Measurements from ENCODE around the gene DAPK2. TPM values are rescaled to one million over a fixed set of nuclear protein-coding genes. Genes with fewer than 3 reads are reported as not detected.

DAPK2 gene
- total and polyA plus RNA-seq, 2 of the 4 experiments (the other 2 are of a cell fraction): 0.34 to 0.36 TPM

DNA sequence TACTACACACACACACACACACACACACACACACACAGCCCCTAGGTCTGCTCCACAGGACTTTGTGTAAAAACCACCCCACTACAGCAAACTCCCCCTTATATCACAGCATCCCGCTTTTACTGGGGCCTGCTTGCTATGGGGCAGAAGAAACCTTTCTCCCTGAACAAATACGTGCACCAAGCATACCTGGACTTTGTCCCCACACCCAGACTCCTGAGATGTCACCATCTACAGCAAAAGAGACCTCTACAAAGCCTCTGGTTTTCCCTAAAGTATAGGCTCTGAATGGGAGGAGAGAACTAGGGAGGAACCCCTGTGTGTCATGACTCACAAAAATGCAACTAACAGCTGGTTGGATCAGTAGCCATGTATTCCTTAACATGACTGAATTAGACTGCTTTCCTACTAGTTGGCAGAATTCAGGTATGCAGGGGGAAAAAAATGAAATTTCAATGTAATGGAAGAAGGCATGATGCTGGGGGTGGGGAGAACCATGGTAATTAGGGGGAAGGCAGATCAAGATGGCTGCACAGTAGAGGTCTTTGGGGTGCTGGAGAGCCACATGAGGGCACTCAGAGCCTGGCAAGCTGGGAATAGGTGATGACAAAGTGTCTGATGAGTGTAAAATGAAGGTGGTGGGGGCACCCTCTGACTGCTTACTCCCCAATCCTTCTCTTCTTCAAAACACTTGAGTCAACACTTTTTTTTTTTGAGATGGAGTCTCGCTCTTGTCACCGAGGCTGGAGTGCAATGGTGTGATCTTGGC lies 45.9 kb downstream of the DAPK2 start:
- WGBS, 2 experiments (ENCODE audit: extremely low coverage in 2 of 2, insufficient read length in 1 of 2): 92% methylated on average over 2 of the region's 4 CpGs; no CpG with 5 or more reads in 1 of the 2 experiments
- Histone ChIP-seq H2BK15ac (ENCODE audit: low read depth, low read length) (no peak overlapping the region), H2AK9ac (replicated peaks; ENCODE audit: low read depth, low read length, poor library complexity) (no peak overlapping the region), H3K79me1 (ENCODE audit: low read depth in 1 of 2, low read length in 2 of 2) (no peaks in the 10 kb centered on the region), H2AFZ (replicated peaks; ENCODE audit: low read length, poor library complexity) (no peak overlapping the region), H3K27me3 (ENCODE audit: control insufficient read depth, insufficient read depth, low read length) (peaks cover 35% of the 10 kb centered on the region), H4K91ac (ENCODE audit: insufficient read depth, low read depth, low read length) (no peak overlapping the region), H3K9me1 (ENCODE audit: insufficient read depth, low read length) (no peaks in the 10 kb centered on the region), H3K14ac (replicated peaks; ENCODE audit: low read depth, low read length) (no peak overlapping the region), H4K20me1 (ENCODE audit: insufficient read depth, low read length) (peaks cover 2% of the 10 kb centered on the region; the same call in 1 of the 2 replicates), H3K4ac (ENCODE audit: low read depth, low read length) (no peak overlapping the region), H3K4me3 (ENCODE audit: insufficient read depth, low read depth, low read length) (no peak overlapping the region), H2BK20ac (ENCODE audit: low read depth, low read length) (no peak overlapping the region), H4K5ac (ENCODE audit: low read depth, low read length) (no peak overlapping the region), H4K8ac (ENCODE audit: low read depth in 2 of 2, low read length in 2 of 2) (no peak overlapping the region), H3K27ac (ENCODE audit: insufficient read depth, low read length) (no peak overlapping the region), H2AK5ac (ENCODE audit: low read depth, low read length) (no peak overlapping the region), H3K9ac (ENCODE audit: low read depth, low read length) (no peak overlapping the region), H2BK120ac (ENCODE audit: low read depth, low read length) (no peak overlapping the region), H3K23ac (ENCODE audit: low read depth, low read length) (no peak overlapping the region), H3K4me2 (ENCODE audit: low read depth, low read length) (no peak overlapping the region), H2BK5ac (ENCODE audit: low read depth, low read length, poor library complexity, severe bottlenecking) (no peak overlapping the region), H3K9me3 (ENCODE audit: control insufficient read depth, insufficient read depth, low read length) (no peaks in the 10 kb centered on the region), H3K56ac (ENCODE audit: extremely low read depth, insufficient read depth, low read length) (no peak overlapping the region), H3K36me3 (ENCODE audit: control insufficient read depth, insufficient read depth, low read length) (no peaks in the 10 kb centered on the region), H3K4me1 (ENCODE audit: control insufficient read depth, insufficient read depth, low read length) (peaks cover 5% of the 10 kb centered on the region; the same call in 1 of the 2 replicates), H3K18ac (ENCODE audit: low read depth, low read length) (no peak overlapping the region)
- intact Hi-C loops (cut with micrococcal nuclease) (no loop called here), in situ Hi-C loops (cut with MboI; ENCODE audit: low sequenced_read_pairs) (no loop called here), dilution Hi-C loops (cut with HindIII; ENCODE audit: low sequenced_read_pairs, unreplicated experiment) (no loop called here)
- POLR2A ChIA-PET (ENCODE audit: unreplicated experiment): no interaction called here
- no TSS peak for BruUV-seq (replicated peaks)
- DNase-seq: no peak
- CTCF ChIA-PET: interaction anchor here (0.6 to 0.8 kb wide), 3 partner anchors 9 to 173 kb away, joined by 3 to 5 read pairs (median 4); no protein-coding TSS in a partner anchor
- ATAC-seq (ENCODE audit: low read depth): peak; percentile 46; the same call in 1 of the 2 replicates
- no peak for TF ChIP-seq RCOR1 (IDR thresholded peaks at IDR 0.05; ENCODE audit: insufficient replicate concordance, low read length)
- no peak for TF ChIP-seq ELK1 (IDR thresholded peaks at IDR 0.05; ENCODE audit: borderline replicate concordance, low read depth, low read length)
- no peak for TF ChIP-seq CHD1 (IDR thresholded peaks at IDR 0.05; ENCODE audit: low read depth, low read length)
- no peak for TF ChIP-seq MAZ (IDR thresholded peaks at IDR 0.05; ENCODE audit: borderline replicate concordance, low read depth, low read length)
- TF ChIP-seq USF2 (IDR thresholded peaks at IDR 0.05; ENCODE audit: low read depth, low read length): no peak
- no peak for TF ChIP-seq CTCF (conservative IDR thresholded peaks at IDR 0.05; ENCODE audit: low read depth, low read length)
- TF ChIP-seq SMC3 (IDR thresholded peaks at IDR 0.05; ENCODE audit: low read depth, low read length): no peak
- no peak for TF ChIP-seq FOS (IDR thresholded peaks at IDR 0.05; ENCODE audit: low read depth, low read length)
- no peak for TF ChIP-seq MAFK (IDR thresholded peaks at IDR 0.05; ENCODE audit: low read depth, low read length)
- no peak for TF ChIP-seq NFE2L2 (IDR thresholded peaks at IDR 0.05; ENCODE audit: low read depth, low read length)
- TF ChIP-seq POLR2A (IDR thresholded peaks at IDR 0.05; ENCODE audit: low read depth, low read length): no peak
- no peak for TF ChIP-seq CEBPB (IDR thresholded peaks at IDR 0.05; ENCODE audit: low read depth, low read length)
- no peak for TF ChIP-seq RFX5 (IDR thresholded peaks at IDR 0.05; ENCODE audit: low read depth, low read length)
- no peak for TF ChIP-seq RAD21 (IDR thresholded peaks at IDR 0.05; ENCODE audit: low read length)
- TF ChIP-seq MXI1 (IDR thresholded peaks at IDR 0.05; ENCODE audit: borderline replicate concordance, low read depth, low read length): no peak
